22Rv1 (cell line): Measurements from ENCODE around the gene MTIF2.

Experiments used
- ZFX ChIP-seq: fragments of 450-650 bp; IDR thresholded peaks from 2 replicates; pipeline ENCODE4 v1.6.1; 2017; ENCODE audit warnings: antibody characterized with exemption, borderline replicate concordance
- TF ChIP-seq, protein P1 (sequence below): fragments of 450-650 bp; IDR thresholded peaks from 2 replicates; pipeline ENCODE4 v1.5.1; 2017; ENCODE audit warnings: mild to moderate bottlenecking

DNA sequence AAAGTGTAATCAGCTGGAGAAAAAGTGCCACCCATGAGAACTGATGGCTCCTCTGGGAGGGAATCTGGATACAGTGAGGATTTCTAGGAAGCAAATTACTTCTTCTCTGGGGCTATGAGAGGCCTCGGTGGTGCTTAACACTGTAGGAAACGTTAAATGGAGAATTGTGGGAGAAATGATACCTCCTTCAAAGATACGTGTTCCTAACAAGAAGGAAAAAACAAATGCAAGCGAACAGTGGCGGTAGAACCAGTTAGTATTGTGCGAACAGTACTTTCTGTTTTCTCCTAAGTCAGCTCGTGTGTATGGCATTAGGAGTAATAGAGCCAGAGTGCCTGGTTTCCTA is 587 bp upstream of the MTIF2 start:
- TF ChIP-seq, protein P1, sequence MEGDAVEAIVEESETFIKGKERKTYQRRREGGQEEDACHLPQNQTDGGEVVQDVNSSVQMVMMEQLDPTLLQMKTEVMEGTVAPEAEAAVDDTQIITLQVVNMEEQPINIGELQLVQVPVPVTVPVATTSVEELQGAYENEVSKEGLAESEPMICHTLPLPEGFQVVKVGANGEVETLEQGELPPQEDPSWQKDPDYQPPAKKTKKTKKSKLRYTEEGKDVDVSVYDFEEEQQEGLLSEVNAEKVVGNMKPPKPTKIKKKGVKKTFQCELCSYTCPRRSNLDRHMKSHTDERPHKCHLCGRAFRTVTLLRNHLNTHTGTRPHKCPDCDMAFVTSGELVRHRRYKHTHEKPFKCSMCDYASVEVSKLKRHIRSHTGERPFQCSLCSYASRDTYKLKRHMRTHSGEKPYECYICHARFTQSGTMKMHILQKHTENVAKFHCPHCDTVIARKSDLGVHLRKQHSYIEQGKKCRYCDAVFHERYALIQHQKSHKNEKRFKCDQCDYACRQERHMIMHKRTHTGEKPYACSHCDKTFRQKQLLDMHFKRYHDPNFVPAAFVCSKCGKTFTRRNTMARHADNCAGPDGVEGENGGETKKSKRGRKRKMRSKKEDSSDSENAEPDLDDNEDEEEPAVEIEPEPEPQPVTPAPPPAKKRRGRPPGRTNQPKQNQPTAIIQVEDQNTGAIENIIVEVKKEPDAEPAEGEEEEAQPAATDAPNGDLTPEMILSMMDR, result no peak
- no peak for TF ChIP-seq ZFX
